EH (cell line): ENCODE results near the gene GJB2.

ENCODE experiments used
- DNase-seq: peaks from one replicate; pipeline ENCODE4 v3.0.0-alpha.2; 2015; ENCODE audit warnings: low read depth

The GJB2 gene

DNA sequence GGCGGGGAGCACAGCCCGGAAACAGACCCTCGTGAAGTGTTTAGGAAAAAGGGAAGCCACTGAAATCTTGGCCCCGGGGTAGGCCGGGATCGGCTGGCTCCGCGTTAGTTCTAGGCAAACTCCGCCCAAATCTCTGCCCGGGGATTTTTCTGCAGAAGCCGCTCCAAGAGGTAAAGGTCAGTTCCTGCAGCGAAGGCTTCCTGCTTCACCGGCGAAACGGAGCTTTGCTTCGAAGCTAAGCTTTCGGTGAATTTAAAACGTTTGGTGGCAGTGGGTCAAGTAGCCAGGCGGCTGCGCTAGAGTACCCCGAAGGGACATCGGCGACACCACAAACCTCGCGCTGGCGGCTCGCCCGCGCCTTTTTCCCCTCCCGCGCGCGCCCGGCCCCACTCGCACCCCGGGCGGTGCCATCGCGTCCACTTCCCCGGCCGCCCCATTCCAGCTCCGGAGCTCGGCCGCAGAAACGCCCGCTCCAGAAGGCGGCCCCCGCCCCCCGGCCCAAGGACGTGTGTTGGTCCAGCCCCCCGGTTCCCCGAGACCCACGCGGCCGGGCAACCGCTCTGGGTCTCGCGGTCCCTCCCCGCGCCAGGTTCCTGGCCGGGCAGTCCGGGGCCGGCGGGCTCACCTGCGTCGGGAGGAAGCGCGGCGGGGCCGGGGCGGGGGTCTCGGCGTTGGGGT, 441 bp downstream of the GJB2 start:
- DNase-seq: peak; percentile 10

- no peak for DNase-seq
Measured at GRCh38 chr13:20191311-20192157, 1.2 kb downstream of the GJB2 start.

DNA sequence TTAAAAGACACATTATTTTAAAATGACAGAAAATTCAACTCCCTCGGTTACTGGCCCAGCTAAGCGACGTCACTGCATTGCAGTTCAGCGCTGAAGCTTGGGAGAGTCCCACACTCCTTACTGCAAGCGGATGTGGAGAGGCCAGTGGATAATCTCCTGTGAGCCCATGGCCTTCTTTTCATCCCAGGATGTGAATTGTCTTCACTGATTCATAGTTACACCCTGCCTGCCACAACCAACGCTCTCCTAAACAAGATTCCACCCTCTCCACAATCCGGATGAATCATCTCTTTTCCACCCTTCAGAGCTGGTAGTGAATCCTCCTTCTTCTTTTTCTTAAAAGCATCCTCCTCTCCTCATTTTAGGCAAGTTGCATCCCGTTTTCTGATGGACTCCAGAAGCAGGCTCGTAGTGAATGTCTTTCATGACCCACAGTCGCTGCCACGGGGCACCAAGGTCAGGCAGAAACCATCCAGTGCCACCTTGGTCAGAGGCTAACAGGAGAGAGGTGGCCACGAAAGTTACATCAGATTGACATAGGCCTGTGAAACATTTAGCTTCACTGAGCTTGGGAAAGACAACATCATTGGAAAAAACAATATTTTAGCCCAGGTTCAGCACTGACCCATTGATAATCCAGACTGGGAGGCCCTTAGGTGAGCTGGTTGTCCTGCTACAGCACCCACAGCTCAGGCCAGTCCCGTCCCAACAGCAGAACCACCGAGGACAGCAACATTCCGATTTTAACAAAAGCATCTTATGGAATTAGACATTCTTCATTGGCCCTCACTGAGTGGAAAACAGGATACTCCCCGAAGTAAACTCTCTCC, 2.0 kb downstream of the GJB2 start:
- peak; percentile 58 for DNase-seq

DNA sequence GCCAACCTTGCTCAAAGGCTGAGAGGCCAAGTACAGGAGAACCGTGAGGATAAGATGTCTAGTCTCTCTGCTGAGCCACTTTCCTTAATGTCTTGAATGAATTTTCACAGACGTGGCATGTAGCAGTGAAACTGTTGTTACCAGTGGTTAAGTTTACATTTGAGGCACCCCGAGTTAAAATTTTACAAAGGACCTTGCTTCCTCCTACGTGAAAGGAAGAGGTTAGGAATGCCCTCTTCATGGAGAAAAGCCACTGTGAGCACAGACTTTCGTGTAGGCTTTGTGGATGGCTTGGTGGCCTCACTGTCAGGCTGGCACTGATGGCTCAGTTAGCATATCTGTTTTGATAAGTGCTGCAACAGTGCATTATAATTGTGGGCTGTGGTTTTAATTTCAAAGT, 2.7 kb downstream of the GJB2 start:
- DNase-seq: no peak

GRCh38 chr13:20188667-20189553, 3.8 kb downstream of the GJB2 start:
- DNase-seq: no peak

- DNase-seq: no peak
Measured at GRCh38 chr13:20186771-20187170, 6.0 kb downstream of the GJB2 start.

DNA sequence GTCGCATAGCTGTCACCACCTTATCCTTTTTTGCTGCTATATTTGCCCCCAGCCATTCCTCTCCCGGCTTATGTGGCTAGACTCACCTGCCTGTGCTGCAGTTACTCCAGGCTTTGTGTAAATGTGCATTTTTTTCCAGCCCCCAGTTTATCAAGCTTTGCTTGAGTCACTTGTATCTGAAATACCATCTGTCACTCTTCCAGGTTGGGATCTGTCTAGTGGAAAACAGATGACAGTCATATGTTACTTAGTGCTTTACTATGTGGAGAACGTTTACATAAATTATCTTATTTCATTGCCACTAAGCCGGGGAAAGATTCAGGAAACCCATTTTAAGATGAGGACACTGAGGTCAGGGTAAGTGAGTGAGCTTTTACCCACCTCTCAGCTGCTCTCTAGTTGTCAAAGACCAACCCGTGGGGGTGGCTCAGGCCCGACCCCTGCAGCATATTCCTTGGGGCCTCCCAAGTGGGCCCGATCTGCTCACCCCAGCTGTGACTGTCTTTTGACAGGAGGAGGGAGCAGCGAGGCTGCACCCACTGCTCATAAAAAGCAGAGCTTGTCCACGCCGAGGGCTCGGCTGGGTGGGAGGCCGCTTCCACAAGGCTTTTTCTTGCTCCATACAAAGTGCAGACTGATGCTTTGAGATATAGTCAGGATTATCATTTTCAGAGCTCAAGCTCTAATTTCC, 7.2 kb downstream of the GJB2 start:
- no peak for DNase-seq

DNA sequence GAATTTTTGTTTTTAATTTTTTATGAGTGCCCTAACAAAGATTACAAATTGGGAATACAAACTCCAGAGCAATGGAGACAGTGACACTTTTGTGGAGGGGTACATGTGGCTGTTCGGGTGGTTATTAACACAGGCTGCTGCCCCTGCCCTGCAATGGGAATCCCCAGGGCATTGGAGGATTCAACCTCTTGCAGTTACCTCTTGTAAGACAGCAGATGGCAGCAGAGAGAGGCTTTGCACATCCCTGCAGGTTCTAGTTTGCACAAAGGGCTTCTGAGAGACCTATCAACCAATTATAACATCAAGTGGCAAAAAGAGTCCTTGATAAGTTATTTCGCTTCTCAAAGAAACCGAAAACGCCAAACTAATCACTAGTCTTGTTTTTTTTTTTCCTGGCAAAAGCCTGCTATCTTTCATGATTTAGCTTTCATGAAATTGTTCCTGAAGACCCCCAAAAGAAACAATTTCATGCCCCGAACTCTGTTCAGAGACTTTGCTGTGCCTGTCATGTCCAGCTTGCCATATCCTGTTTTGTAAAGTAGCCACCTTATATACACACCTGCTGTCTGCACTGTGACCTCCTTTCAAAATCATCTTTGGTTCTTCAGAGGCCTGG, 10.4 kb downstream of the GJB2 start:
- peak; percentile 74 for DNase-seq

DNA sequence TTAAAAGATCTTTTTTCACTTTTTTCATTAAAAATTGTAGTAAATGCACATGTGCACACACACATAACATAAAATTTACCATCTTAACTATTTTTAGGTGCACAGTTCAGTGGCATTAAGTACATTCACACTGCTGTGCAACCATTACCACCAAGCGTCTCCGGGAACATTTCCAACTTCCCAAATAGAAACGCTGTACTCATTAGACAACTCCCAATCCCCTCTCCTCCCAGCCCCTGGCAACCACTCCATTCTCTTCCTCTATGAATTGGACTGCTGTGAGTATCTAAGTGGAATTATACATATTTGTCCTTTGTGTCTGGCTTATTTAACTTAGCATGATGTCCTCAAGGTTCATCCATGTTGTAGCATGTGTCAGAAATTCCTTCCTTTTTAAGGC, 11.6 kb downstream of the GJB2 start:
- DNase-seq: no peak

DNA sequence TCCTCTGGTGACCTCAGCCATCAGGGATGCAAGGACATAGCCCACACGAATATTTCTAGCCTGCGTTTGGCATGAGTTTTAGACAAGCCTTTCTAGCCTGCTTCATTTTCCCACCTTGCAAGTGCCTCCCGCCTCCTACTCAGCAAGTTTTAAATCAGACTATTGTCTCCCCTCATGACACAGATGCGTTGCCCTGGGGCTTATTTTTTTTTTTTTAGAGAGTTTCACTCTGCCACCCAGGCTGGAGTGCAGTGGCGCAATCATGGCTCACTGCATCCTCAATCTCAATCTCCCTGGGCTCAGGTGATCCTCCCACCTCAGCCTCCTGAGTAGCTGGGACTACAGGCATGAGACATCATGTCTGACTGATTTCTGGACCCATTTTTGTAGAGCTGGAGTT, 14.6 kb downstream of the GJB2 start:
- DNase-seq: no peak

DNA sequence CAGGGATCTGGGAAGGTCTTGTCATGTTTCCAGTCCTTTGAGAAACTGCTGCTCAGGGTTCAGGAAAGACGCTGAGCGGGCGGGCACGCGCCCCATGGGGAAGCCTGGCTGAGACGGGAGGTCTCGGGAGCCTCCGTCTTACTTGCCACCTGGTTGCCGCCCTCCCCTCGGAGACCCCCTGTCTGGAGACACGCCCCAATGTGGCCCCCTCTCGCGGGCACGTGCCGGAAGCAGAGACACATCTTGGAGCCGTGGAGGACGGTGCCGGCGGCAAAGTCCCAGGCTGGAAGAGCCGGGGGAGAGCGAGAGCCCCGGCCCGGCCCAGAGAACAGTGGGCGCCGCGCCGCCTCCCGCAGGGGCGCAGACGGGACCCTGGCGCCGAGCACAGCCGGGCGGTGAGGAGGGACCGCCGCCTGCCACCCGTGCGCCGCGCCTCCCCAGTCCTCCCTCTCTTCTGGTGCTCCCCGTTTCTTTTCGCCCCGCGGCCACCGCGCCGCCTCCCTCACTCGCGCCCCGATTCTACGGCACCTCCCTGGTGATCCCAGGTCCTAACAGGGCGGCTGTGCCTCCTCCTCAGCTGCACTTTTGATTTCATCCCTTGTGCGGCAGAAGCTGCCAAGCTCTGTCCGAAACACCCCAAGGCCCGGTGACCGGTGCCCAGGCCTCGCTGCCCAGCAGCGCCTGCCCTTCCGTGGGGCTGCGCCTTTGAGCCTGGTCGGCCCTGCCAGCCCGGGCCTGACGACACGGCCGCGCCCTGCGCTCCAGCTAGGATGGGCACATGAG, 15.5 kb downstream of the GJB2 start:
- no peak for DNase-seq

GRCh38 chr13:20175907-20176652, 16.7 kb downstream of the GJB2 start:
- DNase-seq: no peak

DNA sequence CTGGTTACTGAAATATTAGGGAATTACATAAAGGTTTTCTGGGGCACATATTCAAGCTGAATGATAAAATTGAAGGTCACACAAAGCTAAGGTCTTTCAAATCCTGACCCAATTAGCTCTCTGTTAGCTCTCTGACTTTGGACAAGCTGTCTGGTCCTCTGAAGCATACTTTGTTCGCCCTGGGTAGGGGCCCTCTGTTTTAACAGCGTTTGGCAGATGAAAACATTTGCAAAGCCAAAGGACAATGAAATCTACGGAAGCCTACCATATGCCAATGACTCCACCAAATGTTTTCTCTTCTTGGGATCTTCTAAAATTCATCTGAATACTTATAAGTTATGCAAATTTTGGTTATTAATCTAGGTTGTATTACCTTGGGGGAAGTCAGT, 17.3 kb downstream of the GJB2 start:
- DNase-seq: no peak

DNA sequence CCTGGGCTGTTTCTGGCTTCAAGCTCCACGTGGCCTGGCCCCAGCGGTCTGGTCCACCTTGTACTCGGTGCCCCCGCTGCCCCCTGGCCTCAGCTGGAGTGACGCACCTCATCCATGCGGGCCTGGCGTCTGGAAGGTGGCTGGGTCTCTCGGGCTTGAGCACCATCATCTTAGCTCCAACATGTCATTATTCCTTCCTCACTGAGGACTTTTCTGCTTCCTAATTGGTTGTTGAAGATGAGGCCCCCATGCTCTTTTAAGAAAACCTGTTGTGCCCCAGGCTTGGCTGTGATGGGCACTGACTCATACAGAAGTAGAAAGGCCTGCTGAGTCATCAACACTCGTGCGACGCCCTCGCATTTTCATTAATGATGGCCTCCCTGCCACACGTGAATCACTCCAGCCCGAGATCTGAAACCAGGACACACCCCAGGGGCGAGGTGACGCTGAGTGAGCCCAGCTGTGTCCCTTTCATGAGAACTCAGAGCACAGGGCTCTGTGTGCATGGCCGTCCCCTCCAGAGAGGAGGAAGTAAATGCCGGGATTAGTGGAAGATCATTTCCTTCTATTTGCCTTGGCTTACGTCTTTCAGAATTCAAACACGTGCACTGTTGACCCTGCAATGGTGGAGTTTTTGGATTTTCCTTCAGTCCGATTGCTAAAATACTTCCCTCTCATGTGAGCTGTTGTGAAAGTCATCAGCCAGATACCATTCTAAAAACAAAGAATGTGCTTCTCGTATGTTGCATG, 17.9 kb downstream of the GJB2 start:
- peak; percentile 90 for DNase-seq

DNA sequence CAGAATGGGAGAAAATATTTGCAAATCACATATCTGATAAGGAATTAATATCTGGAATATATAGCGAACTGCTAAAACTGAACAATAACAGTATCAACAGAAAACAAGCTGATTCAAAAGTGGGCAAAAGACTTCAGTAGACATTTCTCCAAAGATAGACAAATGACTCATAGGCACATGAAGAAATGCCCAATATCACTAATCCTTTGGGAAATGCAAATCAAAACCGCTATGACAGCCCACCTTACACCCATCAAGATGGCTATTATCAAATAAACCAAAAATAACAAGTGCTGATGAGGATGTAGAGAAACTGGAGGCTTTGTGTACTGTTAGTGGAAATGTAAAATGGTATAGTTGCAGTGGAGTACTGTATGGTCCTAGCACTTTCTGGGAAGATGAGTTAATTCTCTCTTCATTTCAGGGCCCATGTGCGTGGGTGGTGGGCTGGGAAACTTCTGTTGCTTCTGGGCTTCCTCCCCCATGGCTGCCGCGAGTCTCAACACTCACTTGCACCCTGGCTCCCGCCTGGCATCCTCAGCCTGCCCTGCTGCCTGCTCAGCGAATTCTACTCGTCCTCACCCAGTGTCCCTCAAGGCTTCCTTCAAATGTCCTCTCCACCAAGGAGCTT, 19.5 kb downstream of the GJB2 start:
- no peak for DNase-seq

GRCh38 chr13:20171364-20171763, 21.4 kb downstream of the GJB2 start:
- no peak for DNase-seq

DNA sequence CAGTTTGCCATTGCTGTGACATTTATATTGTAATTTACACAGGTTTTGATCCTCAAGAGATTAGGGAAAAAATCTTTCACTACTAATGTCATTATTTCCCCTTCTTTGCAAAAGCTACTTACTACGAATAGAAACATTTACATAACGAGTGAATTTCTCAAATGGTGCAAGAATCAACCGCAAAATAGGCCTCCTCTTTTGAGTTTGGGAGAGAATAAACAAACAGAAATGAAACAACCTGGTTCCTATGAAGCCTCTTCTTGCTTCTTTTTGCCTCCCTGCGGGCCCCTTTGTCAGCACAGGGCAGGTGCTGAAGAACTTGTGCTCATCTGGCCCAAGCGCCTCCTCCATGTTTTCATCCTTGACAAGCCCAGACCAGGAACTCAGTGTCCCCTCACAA, 21.8 kb downstream of the GJB2 start:
- no peak for DNase-seq

GRCh38 chr13:20168396-20168795, 24.3 kb downstream of the GJB2 start:
- DNase-seq: no peak
